ENCODE results near the gene ROR2.

DNA sequence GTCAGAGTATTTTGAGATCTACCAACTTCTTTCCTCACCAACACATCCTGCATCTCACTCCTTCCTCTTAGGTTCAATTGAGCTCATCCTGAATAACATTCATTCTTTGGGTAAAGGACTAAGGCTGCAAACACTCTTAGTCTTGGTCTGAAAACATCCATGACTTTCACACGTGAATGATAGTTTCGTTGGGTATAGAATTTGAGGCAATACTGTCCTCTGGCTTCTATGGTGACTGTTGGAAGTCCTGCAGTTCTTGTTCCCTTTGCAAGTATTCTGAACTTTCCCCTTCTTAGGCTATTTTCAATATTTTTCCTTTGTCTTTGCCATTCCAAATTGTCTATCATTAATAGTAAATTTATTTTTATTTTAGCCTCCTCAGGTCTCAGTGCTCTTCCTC lies 185.4 kb downstream of the ROR2 start:
- TF ChIP-seq REST (IDR thresholded peaks at IDR 0.05; ENCODE audit: low read depth) (no peak), YY1 (IDR thresholded peaks at IDR 0.05; ENCODE audit: low read depth) (no peak), RAD21 (IDR thresholded peaks at IDR 0.05; ENCODE audit: low read depth) (no peak), EGR1 (IDR thresholded peaks at IDR 0.05) (no peak), ZBTB7A (IDR thresholded peaks at IDR 0.05; ENCODE audit: low read depth) (no peak), CEBPB (IDR thresholded peaks at IDR 0.05) (no peak), EP300 (IDR thresholded peaks at IDR 0.05; ENCODE audit: borderline replicate concordance) (no peak), FOXM1 (IDR thresholded peaks at IDR 0.05; ENCODE audit: borderline replicate concordance, low read depth) (no peak)
- TF ChIP-seq, protein P1, sequence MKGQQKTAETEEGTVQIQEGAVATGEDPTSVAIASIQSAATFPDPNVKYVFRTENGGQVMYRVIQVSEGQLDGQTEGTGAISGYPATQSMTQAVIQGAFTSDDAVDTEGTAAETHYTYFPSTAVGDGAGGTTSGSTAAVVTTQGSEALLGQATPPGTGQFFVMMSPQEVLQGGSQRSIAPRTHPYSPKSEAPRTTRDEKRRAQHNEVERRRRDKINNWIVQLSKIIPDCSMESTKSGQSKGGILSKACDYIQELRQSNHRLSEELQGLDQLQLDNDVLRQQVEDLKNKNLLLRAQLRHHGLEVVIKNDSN (IDR thresholded peaks at IDR 0.05), result no peak

All from Ishikawa (cell line).